ENCODE measurements around the gene SLC35A4.
"Not testable (repeated sequence)": the region's sequence is repeated elsewhere in the genome, so short reads cannot be mapped to it uniquely, and the experiment has no call there.

Gene SLC35A4

DNA sequence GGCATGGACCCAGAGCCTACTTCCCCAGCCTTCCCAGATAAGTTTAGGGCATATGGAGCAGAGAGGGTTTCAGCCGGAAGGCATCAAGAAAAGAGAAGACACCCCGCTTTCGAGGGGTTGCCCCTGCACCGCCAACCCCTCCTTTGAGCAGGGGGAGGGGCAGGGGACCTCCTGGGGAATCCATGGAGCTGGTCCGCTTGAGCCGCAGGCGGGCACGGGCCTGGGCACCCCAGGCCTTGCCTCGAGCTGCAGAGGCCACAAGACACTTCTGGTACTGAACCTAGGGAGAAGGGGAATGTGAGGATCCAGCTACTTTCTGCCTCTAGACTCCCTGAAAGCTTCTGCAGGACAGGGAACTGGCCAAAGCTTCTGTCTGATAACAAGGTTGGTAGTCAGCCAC, 6.1 kb upstream of the SLC35A4 start:
- DNase-seq = no peak

DNA sequence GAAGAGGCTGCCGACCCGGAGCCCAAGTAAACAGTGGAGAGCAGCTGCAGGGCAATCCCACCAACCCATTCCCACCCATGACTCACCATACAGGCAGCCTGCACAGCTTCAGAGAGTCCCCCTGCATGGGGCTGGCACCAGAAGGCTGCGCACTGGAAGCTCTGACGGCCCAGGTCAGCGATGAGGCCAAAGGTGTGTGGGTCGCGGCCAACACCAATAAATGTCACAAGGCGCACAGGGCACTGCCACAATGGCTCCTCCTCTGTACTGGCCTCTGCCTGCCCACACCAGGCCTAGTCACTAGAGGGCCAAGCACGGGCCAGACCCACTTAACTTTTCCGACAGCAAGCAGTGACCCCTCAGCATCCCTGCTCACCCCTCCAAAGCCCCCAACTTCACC, 4.4 kb upstream of the SLC35A4 start:
- no peak for DNase-seq

DNA sequence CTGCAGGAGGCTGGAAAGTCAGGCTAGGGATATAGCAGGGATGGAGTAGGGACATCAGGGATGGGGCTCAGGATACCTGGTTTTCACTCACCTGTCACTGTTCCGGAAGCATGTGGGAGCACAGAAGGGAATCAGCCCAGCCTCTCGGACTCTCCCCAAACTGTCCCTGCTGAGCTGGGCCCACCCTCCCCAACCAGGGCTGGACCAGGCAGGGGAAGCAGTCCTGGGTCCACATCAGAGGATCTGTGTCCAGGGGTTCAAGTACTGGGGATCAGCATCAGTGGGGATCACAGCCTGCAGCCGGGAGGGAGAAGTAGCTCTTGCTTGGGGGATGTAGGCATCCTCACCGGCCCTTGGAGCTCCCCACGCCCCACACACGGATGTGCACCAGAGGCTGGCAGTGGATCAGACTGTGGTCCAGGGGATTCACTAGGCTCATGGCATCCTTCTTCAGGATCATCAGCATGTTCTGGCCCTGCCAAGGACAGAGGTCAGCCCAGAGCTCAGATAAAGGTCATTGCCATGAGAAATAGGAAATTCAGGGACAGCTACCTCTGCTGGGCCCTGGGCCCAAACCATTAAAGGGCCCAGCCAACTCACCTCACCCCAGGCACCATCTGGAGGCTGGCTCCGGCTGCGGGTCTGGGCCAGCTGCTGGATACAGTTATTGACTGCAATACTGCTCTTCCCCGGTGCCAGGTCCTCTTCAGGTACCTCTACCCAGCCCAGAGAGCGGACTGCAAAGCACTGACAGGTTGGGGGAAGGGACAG, 2.7 kb upstream of the SLC35A4 start:
- no peak for DNase-seq

DNA sequence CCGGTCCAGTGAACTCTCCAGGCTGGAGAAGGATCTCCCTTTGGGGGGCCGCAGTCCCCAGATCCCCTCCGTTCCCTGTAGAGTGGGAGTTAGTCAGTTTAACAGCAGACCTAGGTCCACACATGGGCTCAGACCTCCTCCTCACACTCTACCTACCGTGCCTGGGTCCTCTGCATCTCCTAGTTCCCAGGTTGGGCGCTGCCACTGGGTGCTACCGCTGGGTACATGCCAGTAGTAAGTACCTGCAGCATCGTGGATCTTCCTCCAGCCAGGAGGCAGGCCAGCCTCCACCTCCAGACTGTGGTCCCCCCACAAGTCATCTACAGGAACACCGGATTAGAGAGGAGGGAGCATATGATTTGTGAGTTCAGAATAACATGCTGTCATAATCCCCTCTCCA, 1.0 kb upstream of the SLC35A4 start:
- DNase-seq = no peak

DNA sequence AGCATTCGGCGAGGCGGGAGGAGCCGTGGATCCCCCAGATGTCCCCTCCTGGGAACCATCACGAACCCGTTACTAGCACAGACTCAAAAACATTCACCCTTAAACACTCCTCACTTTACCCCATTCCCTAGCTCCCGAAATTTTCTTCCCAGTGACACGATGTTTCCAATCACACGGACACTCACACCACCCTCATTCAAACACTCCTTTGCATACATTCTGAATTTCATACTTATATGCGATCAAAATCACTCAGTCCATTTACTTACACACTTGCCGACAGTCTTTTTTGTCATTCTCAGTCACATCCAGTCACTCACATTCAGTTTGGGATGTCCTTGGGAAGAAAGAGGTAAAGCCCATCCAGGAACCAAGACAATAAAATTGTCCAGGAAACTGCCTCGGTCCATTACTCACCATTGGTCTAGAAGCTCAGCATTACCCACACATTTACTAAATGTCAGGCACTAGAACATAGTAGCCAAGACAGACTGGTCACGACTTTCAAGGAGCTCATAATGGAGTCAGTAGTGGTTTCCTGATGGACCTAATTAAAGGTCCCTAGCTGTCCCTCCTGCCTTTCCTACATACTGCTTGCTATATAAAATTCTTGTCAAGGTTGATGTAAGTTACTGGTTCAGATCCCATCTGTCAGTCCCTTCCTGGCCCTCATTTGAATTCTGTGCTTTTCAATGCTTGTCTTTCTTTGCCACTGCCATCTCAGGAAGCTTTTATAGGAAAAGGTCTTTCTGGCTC, 574 bp downstream of the SLC35A4 start:
- DNase-seq = no peak

DNA sequence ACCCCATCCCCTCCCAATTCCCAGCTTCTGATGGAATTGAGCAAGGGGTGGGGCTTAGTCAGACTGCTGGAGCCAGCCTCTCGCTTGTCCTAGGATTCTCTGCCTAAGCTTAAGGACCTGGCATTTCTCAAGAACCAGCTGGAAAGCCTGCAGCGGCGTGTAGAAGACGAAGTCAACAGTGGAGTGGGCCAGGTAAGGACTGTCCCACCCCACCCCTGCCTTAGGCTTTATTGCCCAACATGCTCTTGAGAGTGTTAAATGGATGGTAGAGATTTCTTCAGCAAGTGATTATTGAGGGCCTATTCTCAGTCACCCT, 1.1 kb downstream of the SLC35A4 start:
- no peak for DNase-seq

DNA sequence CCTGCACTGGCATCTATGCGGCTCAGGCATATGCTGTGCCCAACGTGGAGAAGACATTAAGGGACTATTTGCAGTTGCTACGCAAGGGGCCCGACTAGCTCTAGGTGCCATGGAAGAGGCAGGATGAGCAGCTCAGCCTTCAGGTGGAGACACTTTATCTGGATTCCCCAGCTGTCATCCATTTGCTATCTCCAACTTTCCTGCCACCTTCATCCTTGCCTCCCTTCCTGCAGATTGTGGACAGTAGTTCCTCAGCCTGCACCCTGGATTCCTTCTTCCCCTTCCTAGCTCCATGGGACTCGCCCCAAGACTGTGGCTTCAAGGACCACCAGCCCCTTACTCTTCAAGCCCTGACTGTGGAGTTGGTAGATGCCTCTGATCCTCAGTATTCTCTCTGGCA, 2.0 kb downstream of the SLC35A4 start:
- DNase-seq = no peak

DNA sequence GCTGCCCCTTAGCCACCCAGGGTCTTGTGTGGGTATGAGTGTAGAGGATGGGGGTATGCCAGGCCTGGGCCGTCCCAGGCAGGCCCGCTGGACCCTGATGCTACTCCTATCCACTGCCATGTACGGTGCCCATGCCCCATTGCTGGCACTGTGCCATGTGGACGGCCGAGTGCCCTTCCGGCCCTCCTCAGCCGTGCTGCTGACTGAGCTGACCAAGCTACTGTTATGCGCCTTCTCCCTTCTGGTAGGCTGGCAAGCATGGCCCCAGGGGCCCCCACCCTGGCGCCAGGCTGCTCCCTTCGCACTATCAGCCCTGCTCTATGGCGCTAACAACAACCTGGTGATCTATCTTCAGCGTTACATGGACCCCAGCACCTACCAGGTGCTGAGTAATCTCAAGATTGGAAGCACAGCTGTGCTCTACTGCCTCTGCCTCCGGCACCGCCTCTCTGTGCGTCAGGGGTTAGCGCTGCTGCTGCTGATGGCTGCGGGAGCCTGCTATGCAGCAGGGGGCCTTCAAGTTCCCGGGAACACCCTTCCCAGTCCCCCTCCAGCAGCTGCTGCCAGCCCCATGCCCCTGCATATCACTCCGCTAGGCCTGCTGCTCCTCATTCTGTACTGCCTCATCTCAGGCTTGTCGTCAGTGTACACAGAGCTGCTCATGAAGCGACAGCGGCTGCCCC, 2.6 kb downstream of the SLC35A4 start:
- no peak for DNase-seq

DNA sequence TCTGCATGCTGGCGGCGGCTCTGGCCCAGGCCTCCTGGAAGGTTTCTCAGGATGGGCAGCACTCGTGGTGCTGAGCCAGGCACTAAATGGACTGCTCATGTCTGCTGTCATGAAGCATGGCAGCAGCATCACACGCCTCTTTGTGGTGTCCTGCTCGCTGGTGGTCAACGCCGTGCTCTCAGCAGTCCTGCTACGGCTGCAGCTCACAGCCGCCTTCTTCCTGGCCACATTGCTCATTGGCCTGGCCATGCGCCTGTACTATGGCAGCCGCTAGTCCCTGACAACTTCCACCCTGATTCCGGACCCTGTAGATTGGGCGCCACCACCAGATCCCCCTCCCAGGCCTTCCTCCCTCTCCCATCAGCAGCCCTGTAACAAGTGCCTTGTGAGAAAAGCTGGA, 3.2 kb downstream of the SLC35A4 start:
- DNase-seq = no peak

DNA sequence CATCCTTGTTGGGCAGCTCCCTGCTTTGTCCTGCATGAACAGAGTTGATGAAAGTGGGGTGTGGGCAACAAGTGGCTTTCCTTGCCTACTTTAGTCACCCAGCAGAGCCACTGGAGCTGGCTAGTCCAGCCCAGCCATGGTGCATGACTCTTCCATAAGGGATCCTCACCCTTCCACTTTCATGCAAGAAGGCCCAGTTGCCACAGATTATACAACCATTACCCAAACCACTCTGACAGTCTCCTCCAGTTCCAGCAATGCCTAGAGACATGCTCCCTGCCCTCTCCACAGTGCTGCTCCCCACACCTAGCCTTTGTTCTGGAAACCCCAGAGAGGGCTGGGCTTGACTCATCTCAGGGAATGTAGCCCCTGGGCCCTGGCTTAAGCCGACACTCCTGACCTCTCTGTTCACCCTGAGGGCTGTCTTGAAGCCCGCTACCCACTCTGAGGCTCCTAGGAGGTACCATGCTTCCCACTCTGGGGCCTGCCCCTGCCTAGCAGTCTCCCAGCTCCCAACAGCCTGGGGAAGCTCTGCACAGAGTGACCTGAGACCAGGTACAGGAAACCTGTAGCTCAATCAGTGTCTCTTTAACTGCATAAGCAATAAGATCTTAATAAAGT, 3.9 kb downstream of the SLC35A4 start:
- no peak for DNase-seq

DNA sequence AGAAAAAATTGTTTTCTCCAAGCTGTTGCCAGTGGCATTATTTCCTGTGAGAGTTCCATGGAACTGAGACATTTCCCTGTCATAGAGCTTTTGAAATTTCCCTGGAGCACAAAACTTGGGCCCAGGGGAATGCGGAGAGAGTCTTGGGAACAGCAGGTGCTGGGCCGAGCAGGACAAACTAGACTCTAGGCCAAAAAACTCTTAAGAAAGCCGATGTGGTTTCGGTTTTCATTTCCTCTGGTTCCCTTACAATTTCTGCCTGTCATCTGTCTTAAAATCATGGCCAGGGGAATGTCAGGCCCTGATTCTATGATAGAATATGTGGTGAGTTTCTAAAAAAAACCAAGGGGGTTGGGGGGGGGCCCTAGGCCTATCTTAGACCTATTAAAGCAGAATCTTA, 4.6 kb downstream of the SLC35A4 start:
- DNase-seq = no peak

DNA sequence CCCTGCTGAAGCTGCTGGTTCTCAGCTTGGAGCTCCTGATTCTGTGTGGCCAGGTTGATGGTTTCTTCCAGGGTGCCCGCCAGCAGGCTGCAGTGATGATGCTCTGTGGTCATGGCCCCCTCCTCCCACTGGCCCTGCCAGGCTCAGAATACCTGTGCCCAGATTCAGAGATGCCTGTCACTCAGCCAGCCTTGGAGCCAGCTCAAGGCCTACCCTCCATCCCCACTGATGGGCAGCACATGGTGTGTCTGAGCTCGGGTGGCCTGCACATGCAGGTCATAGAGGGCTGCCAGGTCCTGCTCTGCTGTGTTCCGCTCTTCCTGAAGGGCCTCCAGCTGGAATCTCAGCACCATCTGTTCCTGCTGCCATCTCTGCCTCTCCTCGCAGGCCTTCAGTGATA, 5.4 kb downstream of the SLC35A4 start:
- DNase-seq = no peak

DNA sequence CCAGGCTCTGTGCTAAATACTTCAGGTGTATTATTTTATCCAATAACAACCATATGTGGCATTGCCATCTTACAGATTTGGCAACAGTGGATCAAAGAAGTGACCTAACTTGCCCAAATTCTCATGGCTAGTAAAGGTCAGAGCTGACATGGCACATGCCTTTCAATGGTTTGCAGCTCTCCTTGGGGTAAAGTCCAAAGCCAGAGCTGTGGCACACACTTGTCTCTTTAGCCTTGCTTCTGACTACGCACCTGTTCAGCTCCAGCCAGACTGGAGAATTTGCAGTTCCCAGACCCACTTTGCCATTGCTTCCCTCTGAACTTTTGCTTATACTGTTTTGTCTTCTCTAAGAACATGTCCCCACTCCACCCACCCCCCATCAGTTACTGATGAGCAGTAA, 5.9 kb downstream of the SLC35A4 start:
- DNase-seq = no peak

DNA sequence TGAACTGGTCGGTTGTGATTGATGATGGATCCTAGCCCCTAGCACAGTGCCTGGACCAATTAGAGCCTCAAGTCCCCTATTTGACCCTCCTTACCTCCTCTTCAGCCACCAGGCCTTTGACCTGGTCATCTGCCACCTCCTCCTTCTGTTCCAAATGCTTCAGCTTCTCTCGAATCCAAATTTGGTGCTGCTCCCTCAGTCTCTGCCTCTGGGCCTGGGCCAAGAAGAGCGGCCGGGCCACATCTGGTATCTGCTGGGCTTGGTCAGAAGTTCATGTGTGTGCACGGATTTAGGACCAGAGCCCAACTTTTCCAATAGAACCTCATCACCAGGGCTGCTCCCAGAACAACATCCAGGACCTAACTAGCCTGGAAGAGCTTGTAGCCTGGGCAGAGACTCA, 6.5 kb downstream of the SLC35A4 start:
- no peak for DNase-seq

DNA sequence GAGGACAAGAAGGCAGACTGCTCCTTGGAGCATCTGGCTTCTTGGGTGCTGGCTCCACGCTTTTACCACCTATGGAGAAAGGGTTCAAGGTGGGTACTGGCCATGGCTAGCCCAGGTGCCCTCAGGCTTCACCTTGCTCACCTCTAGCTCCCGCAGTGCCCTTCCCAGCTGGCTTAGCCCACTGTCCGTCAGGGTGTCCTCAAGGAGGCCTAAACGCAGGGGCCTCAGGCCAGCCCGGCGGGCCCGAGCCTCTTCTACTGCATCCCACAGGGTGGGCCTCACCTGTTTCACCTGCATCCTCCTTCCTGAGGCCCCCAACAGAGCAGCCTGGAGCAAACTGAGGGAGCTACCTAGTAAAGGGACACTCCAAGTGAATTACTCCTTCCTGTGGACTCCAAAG, 9.1 kb downstream of the SLC35A4 start:
- no peak for DNase-seq

DNA sequence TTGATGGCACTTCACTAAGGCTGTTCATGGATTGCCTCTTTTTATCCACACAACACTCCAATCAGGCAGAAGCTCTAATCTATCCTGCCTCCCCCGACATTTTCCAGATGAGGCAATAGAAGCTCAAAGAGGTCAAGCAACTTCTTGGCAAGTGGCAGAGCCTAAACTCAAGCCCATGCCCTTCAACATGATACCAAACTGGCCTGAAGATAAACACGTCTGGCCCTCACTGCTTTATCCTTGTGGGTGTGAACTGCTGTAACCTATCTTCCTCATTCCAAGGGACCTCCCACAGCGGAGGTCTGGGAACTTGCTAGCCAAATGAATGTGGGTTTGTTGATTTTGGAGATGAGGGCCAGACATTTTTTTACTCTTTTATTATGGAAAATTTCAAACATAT, 9.5 kb downstream of the SLC35A4 start:
- DNase-seq = no peak

DNA sequence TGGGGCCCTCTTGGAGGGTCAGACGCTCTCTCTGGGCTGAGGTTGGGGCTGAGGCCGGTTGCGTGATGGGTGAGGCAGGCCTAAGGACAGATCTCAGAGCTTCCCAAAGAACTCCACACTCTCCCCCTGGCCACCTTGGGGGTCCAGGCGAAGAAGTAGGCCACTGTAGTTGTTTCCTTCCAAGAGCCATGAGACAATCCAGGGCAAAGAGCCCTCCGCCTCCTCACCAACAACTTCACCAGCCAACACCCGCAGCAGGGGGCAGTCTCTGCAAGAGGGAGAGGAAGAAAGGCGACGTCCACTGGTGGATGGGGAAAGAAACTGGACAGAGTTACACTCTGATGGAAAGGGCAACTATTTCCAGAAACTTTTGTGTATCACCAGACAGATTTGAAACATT, 10.7 kb downstream of the SLC35A4 start:
- DNase-seq = no peak

DNA sequence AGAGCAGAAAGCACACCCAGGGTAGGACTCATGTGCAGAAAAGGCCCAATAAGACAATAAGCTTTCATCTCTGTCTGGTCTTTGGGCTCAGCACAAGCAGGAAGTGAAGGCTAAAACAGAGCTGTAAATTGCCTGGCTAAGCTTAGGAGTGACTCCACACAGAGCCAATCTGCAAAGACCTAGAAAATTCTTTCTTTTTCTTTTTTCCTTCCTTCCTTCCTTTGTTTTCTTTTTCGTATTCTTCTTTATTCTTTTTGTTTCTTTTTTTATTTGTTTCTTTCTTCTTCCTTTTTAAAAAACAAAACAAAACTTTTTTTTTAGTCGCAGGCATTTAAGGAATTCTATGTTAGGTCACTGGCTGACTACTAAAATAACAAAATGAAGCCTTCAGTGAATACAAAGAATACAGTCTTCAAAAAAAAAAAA, 12.2 kb downstream of the SLC35A4 start:
- DNase-seq = no peak

DNA sequence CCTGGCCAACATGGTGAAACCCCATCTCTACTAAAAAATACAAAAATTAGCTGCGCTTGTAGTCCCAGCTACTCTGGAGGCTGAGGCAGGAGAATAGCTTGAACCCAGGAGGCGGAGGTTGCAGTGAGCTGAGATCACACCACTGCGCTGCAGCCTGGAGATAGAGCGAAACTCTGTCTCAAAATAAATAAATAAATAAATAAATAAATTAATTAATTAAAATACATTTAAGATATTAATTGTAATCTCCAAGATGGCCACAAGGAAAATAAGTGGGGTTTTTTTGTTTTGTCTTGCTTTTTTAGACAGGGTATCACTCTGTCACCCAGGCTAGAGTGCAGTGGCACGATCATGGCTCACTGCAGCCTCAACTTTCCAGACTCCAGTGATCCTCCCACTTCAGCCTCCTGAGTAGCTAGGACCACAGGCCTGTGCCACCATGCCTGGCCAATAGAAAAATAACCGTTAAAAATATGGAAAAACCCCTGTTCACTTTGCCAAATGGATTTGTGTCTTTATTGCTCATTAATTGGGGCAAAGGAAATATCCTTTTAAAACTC, 14.6 kb downstream of the SLC35A4 start:
- not testable (repeated sequence) for DNase-seq

DNA sequence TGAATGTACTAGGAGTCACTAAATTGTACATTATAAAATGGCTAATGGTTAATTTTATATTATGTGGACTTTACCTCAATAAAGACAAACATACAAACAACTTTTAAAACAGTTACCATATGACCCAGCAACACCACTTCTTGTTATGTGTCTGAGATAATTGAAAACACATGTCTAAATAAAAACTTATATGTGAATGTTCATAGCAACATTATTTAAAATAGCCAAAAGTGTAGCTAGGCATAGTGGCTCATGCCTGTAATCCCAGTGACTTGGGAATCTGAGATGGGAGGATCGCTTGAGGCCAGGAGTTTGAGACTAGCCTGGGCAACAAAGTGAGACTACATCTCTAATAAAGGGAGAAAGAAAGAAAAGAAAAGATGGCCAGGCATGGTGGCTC, 22.9 kb downstream of the SLC35A4 start:
- DNase-seq = no peak

DNA sequence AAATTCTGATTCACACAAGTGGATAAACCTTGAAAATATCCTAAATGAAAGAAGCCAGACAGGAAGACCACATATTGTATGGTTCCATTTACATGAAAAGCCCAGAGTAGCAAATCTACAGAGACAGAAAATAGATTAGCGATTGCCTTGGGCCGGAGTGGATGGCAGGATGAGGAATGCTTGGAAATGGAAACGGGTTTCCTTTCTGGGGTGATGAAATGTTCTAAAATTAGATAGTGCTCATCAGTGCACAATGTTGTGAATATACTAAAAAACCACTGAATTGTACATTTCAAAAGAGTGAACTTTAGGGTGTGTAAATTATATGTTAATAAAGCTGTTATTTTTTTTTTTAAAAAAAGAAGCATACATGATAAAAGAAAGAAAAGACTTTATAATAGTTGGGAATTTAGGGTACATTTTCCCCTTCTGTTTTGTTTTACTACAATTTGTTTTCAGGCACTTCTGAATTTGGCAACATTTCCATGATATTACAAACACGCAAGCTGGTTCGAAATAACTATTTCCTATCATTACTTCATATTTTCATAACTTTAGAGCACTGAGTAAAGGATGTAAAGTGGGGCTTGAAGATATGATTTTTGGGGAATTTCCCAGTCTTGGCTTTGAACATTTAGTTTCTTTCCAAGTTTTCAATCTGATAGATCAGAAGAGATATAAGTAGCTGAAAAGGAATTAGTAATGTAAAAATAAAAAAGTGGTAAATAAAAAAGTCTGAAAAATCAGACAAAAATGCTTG, 23.9 kb downstream of the SLC35A4 start:
- DNase-seq = no peak

DNA sequence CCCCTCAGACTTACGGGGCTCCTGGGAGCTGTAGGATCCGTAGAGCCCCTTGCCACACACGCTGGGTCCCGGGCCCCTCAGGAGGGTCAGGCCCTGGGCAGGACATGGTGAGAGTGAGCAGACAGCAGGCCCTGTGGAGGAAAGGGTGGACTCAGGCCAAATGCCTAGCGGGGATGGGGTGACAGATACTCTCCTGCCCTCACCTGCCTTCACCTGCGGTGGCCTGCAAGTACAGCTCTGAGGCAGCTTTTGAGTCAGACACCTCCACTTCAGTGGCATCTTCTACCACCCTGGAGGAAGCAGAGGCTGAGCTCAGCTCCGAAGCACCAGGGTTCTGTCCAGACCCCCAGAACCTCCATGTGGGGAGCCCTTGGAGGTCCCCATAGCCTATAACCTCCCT, 26.2 kb downstream of the SLC35A4 start:
- no peak for DNase-seq

Data from stimulated activated CD4-positive, alpha-beta T cell treated with anti-CD3 and anti-CD28 coated beads, Interleukin-1b, Interleukin-23, amount 100 ng/mL, for 48 hours (primary cell).